IMR-90 (cell line): ENCODE measurements around the gene AAK1. TPM values are rescaled to one million over a fixed set of nuclear protein-coding genes. Genes with fewer than 3 reads are reported as not detected.

Experiments used
- ATAC-seq: fragments of 200-7000 bp; cut with Tn5 transposase; 2 replicates; pipeline ENCODE4 v1.9.1; 2020; ENCODE audit warnings: low read depth, mild to moderate bottlenecking, moderate library complexity
- BruUV-seq: library from RNA; stranded (reverse); fragments of 400-500 nt; replicated peaks from 2 replicates; lab custom pipeline; 2021; lab: Mats Ljungman, UMichigan
- CTCF ChIA-PET: fragments of 300-600 bp; formaldehyde crosslinking; extraction: SDS; loops from one replicate; lab custom pipeline; 2021; ENCODE audit warnings: antibody characterized with exemption; lab: Yijun Ruan, JAX
- POLR2A ChIA-PET: fragments of 300-600 bp; sonication (Branson Sonifier 250); formaldehyde crosslinking; loops from one replicate; lab custom pipeline; 2022; ENCODE audit warnings: antibody characterized with exemption; ENCODE audit not compliant: unreplicated experiment; lab: Charles Lee
- DNase-seq: peaks from one replicate; pipeline ENCODE4 v3.0.0; 2013
- H2AFZ ChIP-seq: replicated peaks from 2 replicates; pipeline ENCODE3; 2013; ENCODE audit warnings: low read length, mild to moderate bottlenecking; ENCODE audit not compliant: poor library complexity
- H2AK5ac ChIP-seq: 2 replicates; pipeline ENCODE4 v1.6.1; 2013; ENCODE audit warnings: low read depth, low read length, inconsistent platforms
- H2AK9ac ChIP-seq: replicated peaks from 2 replicates; pipeline ENCODE3; 2013; ENCODE audit warnings: mild to moderate bottlenecking, low read depth, low read length, moderate library complexity; ENCODE audit not compliant: poor library complexity
- H2BK120ac ChIP-seq: 2 replicates; pipeline ENCODE4 v1.6.1; 2013; ENCODE audit warnings: low read depth, low read length, inconsistent platforms
- H2BK15ac ChIP-seq: 3 replicates; pipeline ENCODE4 v1.6.1; 2013; ENCODE audit warnings: low read depth, low read length, inconsistent platforms
- H2BK20ac ChIP-seq: 2 replicates; pipeline ENCODE4 v1.6.1; 2013; ENCODE audit warnings: low read depth, mild to moderate bottlenecking, inconsistent platforms, low read length, moderate library complexity
- H2BK5ac ChIP-seq: 2 replicates; pipeline ENCODE4 v1.6.1; 2013; ENCODE audit warnings: mild to moderate bottlenecking, low read depth, low read length, inconsistent platforms; ENCODE audit not compliant: poor library complexity, severe bottlenecking
- H3K14ac ChIP-seq: replicated peaks from 2 replicates; pipeline ENCODE4 v1.6.1; 2013; ENCODE audit warnings: low read depth, low read length, inconsistent platforms
- H3K18ac ChIP-seq: 2 replicates; pipeline ENCODE4 v1.6.1; 2013; ENCODE audit warnings: low read depth, low read length, control low read depth
- H3K23ac ChIP-seq: 2 replicates; pipeline ENCODE4 v1.6.1; 2013; ENCODE audit warnings: low read depth, low read length, inconsistent platforms
- H3K27ac ChIP-seq: 2 replicates; pipeline ENCODE4 v1.5.1; 2013; ENCODE audit warnings: mild to moderate bottlenecking, control low read depth, low read length; ENCODE audit not compliant: insufficient read depth
- H3K27me3 ChIP-seq: 2 replicates; pipeline ENCODE4 v1.6.1; 2013; ENCODE audit warnings: low read length; ENCODE audit not compliant: control insufficient read depth, insufficient read depth
- H3K36me3 ChIP-seq: 2 replicates; pipeline ENCODE4 v1.6.1; 2013; ENCODE audit warnings: low read length, mixed read lengths; ENCODE audit not compliant: control insufficient read depth, insufficient read depth
- H3K4ac ChIP-seq: 2 replicates; pipeline ENCODE4 v1.6.1; 2013; ENCODE audit warnings: low read depth, low read length, inconsistent platforms
- H3K4me1 ChIP-seq: 2 replicates; pipeline ENCODE4 v1.6.1; 2013; ENCODE audit warnings: low read length, mixed read lengths; ENCODE audit not compliant: control insufficient read depth, insufficient read depth
- H3K4me2 ChIP-seq: 2 replicates; pipeline ENCODE4 v1.6.1; 2013; ENCODE audit warnings: low read depth, mild to moderate bottlenecking, control low read depth, low read length, moderate library complexity
- H3K4me3 ChIP-seq: 2 replicates; pipeline ENCODE4 v1.5.1; 2013; ENCODE audit warnings: low read depth, mild to moderate bottlenecking, control low read depth, low read length, moderate library complexity; ENCODE audit not compliant: insufficient read depth
- H3K56ac ChIP-seq: 2 replicates; pipeline ENCODE4 v1.6.1; 2013; ENCODE audit warnings: low read length, inconsistent platforms; ENCODE audit not compliant: insufficient read depth; ENCODE audit errors: extremely low read depth
- H3K79me1 ChIP-seq, 2 experiments: 2 replicates each; pipeline ENCODE4 v1.6.1; 2013; ENCODE audit warnings: low read length in 2 of 2, inconsistent platforms in 1 of 2, low read depth in 1 of 2
- H3K9ac ChIP-seq: 2 replicates; pipeline ENCODE4 v1.6.1; 2013; ENCODE audit warnings: low read depth, low read length, control low read depth
- H3K9me1 ChIP-seq: 2 replicates; pipeline ENCODE4 v1.6.1; 2013; ENCODE audit warnings: low read length, inconsistent platforms; ENCODE audit not compliant: insufficient read depth
- H3K9me3 ChIP-seq: 2 replicates; pipeline ENCODE4 v1.6.1; 2013; ENCODE audit warnings: low read length; ENCODE audit not compliant: control insufficient read depth, insufficient read depth
- H4K20me1 ChIP-seq: 2 replicates; pipeline ENCODE4 v1.6.1; 2013; ENCODE audit warnings: low read length, inconsistent platforms; ENCODE audit not compliant: insufficient read depth
- H4K5ac ChIP-seq: 2 replicates; pipeline ENCODE4 v1.6.1; 2013; ENCODE audit warnings: mild to moderate bottlenecking, low read depth, low read length, control low read depth
- H4K8ac ChIP-seq, 2 experiments: 2 replicates each; pipeline ENCODE4 v1.6.1; 2013; ENCODE audit warnings: low read depth in 2 of 2, low read length in 2 of 2, control low read depth in 1 of 2, inconsistent platforms in 1 of 2
- H4K91ac ChIP-seq: 2 replicates; pipeline ENCODE4 v1.6.1; 2013; ENCODE audit warnings: low read depth, low read length, inconsistent platforms; ENCODE audit not compliant: insufficient read depth
- BHLHE40 ChIP-seq: fragments of 150-350 bp; IDR thresholded peaks from 2 replicates; pipeline ENCODE4 v1.6.1; 2016; ENCODE audit warnings: mild to moderate bottlenecking, low read depth, low read length
- CEBPB ChIP-seq: IDR thresholded peaks from 2 replicates; pipeline ENCODE4 v1.6.1; 2012; ENCODE audit warnings: low read depth, low read length, improper control_type of control experiment
- CHD1 ChIP-seq: IDR thresholded peaks from 2 replicates; pipeline ENCODE4 v1.6.1; 2012; ENCODE audit warnings: low read depth, low read length, improper control_type of control experiment
- CTCF ChIP-seq: conservative IDR thresholded peaks from 2 replicates; pipeline ENCODE4 v1.5.1; 2012; ENCODE audit warnings: mild to moderate bottlenecking, low read depth, low read length, improper control_type of control experiment
- ELK1 ChIP-seq: fragments of 150-350 bp; IDR thresholded peaks from 2 replicates; pipeline ENCODE4 v1.6.1; 2016; ENCODE audit warnings: low read depth, mild to moderate bottlenecking, low read length, moderate library complexity, borderline replicate concordance
- FOS ChIP-seq: fragments of 150-350 bp; IDR thresholded peaks from 2 replicates; pipeline ENCODE4 v1.6.1; 2016; ENCODE audit warnings: low read depth, low read length
- MAFK ChIP-seq: IDR thresholded peaks from 2 replicates; pipeline ENCODE4 v1.6.1; 2012; ENCODE audit warnings: low read depth, low read length, improper control_type of control experiment
- MAZ ChIP-seq: IDR thresholded peaks from 2 replicates; pipeline ENCODE4 v1.6.1; 2012; ENCODE audit warnings: low read depth, mild to moderate bottlenecking, low read length, improper control_type of control experiment, moderate library complexity, borderline replicate concordance
- MXI1 ChIP-seq: IDR thresholded peaks from 2 replicates; pipeline ENCODE4 v1.6.1; 2012; ENCODE audit warnings: low read depth, mild to moderate bottlenecking, low read length, moderate library complexity, borderline replicate concordance
- NFE2L2 ChIP-seq: fragments of 150-350 bp; IDR thresholded peaks from 2 replicates; pipeline ENCODE4 v1.6.1; 2016; ENCODE audit warnings: low read depth, mild to moderate bottlenecking, low read length
- POLR2A ChIP-seq: IDR thresholded peaks from 2 replicates; pipeline ENCODE4 v1.6.1; 2012; ENCODE audit warnings: mild to moderate bottlenecking, low read depth, low read length
- RAD21 ChIP-seq: IDR thresholded peaks from 2 replicates; pipeline ENCODE4 v1.6.1; 2012; ENCODE audit warnings: low read length, improper control_type of control experiment
- RCOR1 ChIP-seq: IDR thresholded peaks from 2 replicates; pipeline ENCODE4 v1.6.1; 2012; ENCODE audit warnings: mild to moderate bottlenecking, low read length, improper control_type of control experiment; ENCODE audit not compliant: insufficient replicate concordance
- RFX5 ChIP-seq: IDR thresholded peaks from 2 replicates; pipeline ENCODE4 v1.8.0; 2012; ENCODE audit warnings: low read depth, mild to moderate bottlenecking, low read length, moderate library complexity
- SMC3 ChIP-seq: fragments of 150-350 bp; IDR thresholded peaks from 2 replicates; pipeline ENCODE4 v1.6.1; 2016; ENCODE audit warnings: low read depth, mild to moderate bottlenecking, antibody characterized with exemption, low read length, moderate library complexity
- USF2 ChIP-seq: fragments of 150-350 bp; IDR thresholded peaks from 2 replicates; pipeline ENCODE4 v1.6.1; 2017; ENCODE audit warnings: mild to moderate bottlenecking, antibody characterized with exemption, low read length, low read depth
- WGBS, 2 experiments: methylation state at CpG; one replicate each; pipeline versions ENCODE4 v1.1.5 to v1.1.7; 2013; ENCODE audit warnings: missing lambda C conversion rate in 2 of 2; ENCODE audit not compliant: insufficient read length in 1 of 2; ENCODE audit errors: extremely low coverage in 2 of 2; 5-methylcytosine and 5-hydroxymethylcytosine counted together
- dilution Hi-C: fragments of 300-500 bp; cut with HindIII; formaldehyde crosslinking; loops from one replicate; pipeline ENCODE4 v1.14.3; 2018; ENCODE audit warnings: low sequenced_read_pairs; ENCODE audit not compliant: unreplicated experiment
- in situ Hi-C: fragments of 300-500 bp; cut with MboI; formaldehyde crosslinking; loops from 3 replicates; pipeline ENCODE4 v1.14.3; 2019; ENCODE audit warnings: low sequenced_read_pairs, inconsistent platforms, mixed read lengths
- intact Hi-C: fragments of 100-400 bp; cut with micrococcal nuclease; formaldehyde crosslinking; loops from 2 replicates; pipeline ENCODE4 v1.10.0; 2022
- polyA plus RNA-seq, 3 experiments: library from polyadenylated mRNA; depleted of rRNA; stranded (reverse); fragments of >200 nt; gene quantifications; 2 replicates each; pipeline ENCODE4 v1.2.3, GENCODE V29; 2012; ENCODE audit warnings: low replicate concordance in 1 of 3
- total RNA-seq: library from RNA; depleted of rRNA; stranded (reverse); fragments of >200 nt; gene quantifications from 2 replicates; pipeline ENCODE4 v1.2.3, GENCODE V29; 2012

The AAK1 gene
- total and polyA plus RNA-seq, 2 of the 4 experiments (the other 2 are of a cell fraction), result 21.9 to 26.5 TPM

- H3K4me3 ChIP-seq, result no peak overlapping the region
- DNase-seq (no peak), ATAC-seq (no peak)
- ChIA-PET CTCF (interaction anchor here (0.7 kb wide), 1 partner anchor 71 kb away, joined by 3 read pairs; no protein-coding TSS in a partner anchor), POLR2A (no interaction called here)
- peaks cover 21 to 61% of the 10 kb centered on the region in 2 experiments for H3K79me1 ChIP-seq
- no peaks in the 10 kb centered on the region for H3K9me3 ChIP-seq
- no peak overlapping the region for H3K27ac ChIP-seq
- no peak overlapping the region for H3K9ac ChIP-seq
- peaks cover 17% of the 10 kb centered on the region for H4K20me1 ChIP-seq
- H4K91ac ChIP-seq, result no peak overlapping the region
- dilution Hi-C loops (no loop called here), in situ Hi-C loops (no loop called here), intact Hi-C loops (no loop called here)
- BruUV-seq, result no TSS peak
- H3K36me3 ChIP-seq, result peaks cover 6% of the 10 kb centered on the region
- H4K8ac ChIP-seq, result no peak overlapping the region
- no peak overlapping the region for H2AFZ ChIP-seq
- WGBS, 2 experiments, result no CpG with 5 or more reads among the region's 1 CpG
- H3K27me3 ChIP-seq, result no peaks in the 10 kb centered on the region
- no peak overlapping the region for H2BK20ac ChIP-seq
- no peak overlapping the region for H3K18ac ChIP-seq
- TF ChIP-seq NFE2L2 (no peak), MAFK (no peak), FOS (no peak), RFX5 (no peak), MAZ (no peak), CTCF (no peak), RAD21 (no peak), BHLHE40 (no peak), SMC3 (no peak), ELK1 (no peak), CEBPB (no peak), CHD1 (no peak), RCOR1 (no peak), USF2 (no peak), POLR2A (no peak), MXI1 (no peak)
- no peak overlapping the region for H2BK15ac ChIP-seq
- H2BK120ac ChIP-seq, result no peak overlapping the region
- no peak overlapping the region for H2BK5ac ChIP-seq
- no peak overlapping the region for H3K14ac ChIP-seq
- H3K4ac ChIP-seq, result no peak overlapping the region
- no peak overlapping the region for H2AK9ac ChIP-seq
- peaks cover 2% of the 10 kb centered on the region for H3K4me1 ChIP-seq
- H2AK5ac ChIP-seq, result no peak overlapping the region
- no peak overlapping the region for H3K23ac ChIP-seq
- no peak overlapping the region for H4K5ac ChIP-seq
- H3K56ac ChIP-seq, result no peak overlapping the region
- no peaks in the 10 kb centered on the region for H3K9me1 ChIP-seq
- no peak overlapping the region for H3K4me2 ChIP-seq
These were observed 98.6 kb downstream of the AAK1 start for GRCh38 chr2:69544951-69545350.
